Measurements from ENCODE around the gene PIM3.
"Not testable (repeated sequence)": the region's sequence is repeated elsewhere in the genome, so short reads cannot be mapped to it uniquely, and the experiment has no call there.

DNA sequence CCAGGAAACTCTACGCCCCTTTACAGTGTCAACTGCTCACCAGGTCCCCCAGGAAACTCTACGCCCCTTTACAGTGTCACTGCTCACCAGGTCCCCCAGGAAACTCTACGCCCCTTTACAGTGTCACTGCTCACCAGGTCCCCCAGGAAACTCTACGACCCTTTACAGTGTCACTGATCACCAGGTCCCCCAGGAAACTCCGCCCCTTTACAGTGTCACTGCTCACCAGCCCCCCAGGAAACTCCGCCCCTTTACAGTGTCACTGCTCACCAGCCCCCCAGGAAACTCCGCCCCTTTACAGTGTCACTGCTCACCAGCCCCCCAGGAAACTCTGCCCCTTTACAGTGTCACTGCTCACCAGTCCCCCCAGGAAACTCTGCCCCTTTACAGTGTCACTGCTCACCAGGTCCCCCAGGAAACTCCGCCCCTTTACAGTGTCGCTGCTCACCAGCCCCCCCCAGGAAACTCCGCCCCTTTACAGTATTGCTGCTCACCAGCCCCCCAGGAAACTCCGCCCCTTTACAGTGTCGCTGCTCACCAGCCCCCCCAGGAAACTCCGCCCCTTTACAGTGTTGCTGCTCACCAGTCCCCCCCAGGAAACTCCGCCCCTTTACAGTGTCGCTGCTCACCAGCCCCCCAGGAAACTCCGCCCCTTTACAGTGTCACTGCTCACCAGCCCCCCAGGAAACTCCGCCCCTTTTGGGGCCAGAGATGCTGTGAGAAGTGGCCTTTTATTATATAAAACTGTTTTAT, 15.4 kb upstream of the PIM3 start:
- not testable (repeated sequence) for TF ChIP-seq CTCF (IDR thresholded peaks at IDR 0.05); ZFX (IDR thresholded peaks at IDR 0.05; ENCODE audit: borderline replicate concordance)
